Measurements from ENCODE around the gene LPCAT1. TPM values are rescaled to one million over a fixed set of nuclear protein-coding genes. Genes with fewer than 3 reads are reported as not detected.
"Not testable (repeated sequence)": the region's sequence is repeated elsewhere in the genome, so short reads cannot be mapped to it uniquely, and the experiment has no call there.

Gene LPCAT1
- polyA plus RNA-seq, 4 donors: 4.5 to 22.3 (median 7.5) TPM

DNA sequence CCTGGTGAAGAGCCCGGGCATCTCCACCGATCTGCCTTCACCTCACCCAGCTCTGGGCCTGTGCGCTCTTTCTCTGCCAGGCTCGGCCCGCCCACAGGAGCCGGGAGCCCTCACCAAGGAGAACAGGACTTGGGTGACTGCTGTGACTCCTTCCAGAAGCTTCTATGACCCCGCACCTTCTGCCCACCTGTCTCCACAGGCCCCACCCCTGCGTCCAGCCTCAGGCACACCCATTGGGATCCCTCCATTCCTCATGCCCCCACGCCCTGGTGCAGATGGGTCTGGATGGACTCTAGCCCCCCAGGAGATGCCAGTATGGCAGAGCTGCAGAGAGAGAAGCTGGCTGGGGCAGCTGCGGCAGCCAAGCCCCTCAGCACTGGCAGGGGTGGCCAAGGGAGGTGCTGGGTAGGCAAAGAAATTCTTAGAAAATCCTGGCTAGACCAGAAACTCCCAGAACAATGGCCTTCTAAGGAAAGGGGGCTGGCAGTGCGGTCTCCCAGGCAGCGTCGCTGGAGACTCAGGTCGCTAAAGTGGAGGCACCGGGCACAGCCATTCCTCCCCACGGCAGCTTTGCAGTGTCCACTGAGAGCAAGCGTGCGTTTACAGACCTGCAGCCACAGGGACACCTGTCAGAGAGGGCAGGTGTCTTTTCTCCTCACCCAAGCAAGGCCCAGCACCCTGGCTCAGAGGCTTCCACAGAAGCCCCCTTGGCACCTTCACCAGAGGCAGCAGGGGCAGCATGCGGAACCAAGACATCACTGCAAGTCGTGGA is 17.3 kb downstream of the LPCAT1 start:
- no peak overlapping the region for H3K4me3 ChIP-seq (ENCODE audit: low read depth in 1 of 3, low read length in 3 of 3)
- no peak overlapping the region for H3K27ac ChIP-seq (ENCODE audit: low read depth in 1 of 3, low read length in 2 of 3)
- no peaks in the 10 kb centered on the region for H3K4me1 ChIP-seq (ENCODE audit: control insufficient read depth in 3 of 3, insufficient read depth in 2 of 3, low read depth in 1 of 3, low read length in 2 of 3)
- no peaks in the 10 kb centered on the region for H3K27me3 ChIP-seq (ENCODE audit: control insufficient read depth in 3 of 3, insufficient read depth in 3 of 3, low read length in 3 of 3)
- no peaks in the 10 kb centered on the region for H3K9me3 ChIP-seq (ENCODE audit: control insufficient read depth in 2 of 2, insufficient read depth in 1 of 2, low read depth in 1 of 2, low read length in 1 of 2)
- no peak for DNase-seq
- FAIRE-seq: no peak
- WGBS, 3 donors: 84 to 87% (median 85%) methylated on average over 19 to 20 of the region's 20 CpGs
- H3K36me3 ChIP-seq (ENCODE audit: control insufficient read depth in 3 of 3, insufficient read depth in 2 of 3, low read depth in 1 of 3, low read length in 3 of 3): peaks cover 0 to 18% (median 2%) of the 10 kb centered on the region in 3 donors

DNA sequence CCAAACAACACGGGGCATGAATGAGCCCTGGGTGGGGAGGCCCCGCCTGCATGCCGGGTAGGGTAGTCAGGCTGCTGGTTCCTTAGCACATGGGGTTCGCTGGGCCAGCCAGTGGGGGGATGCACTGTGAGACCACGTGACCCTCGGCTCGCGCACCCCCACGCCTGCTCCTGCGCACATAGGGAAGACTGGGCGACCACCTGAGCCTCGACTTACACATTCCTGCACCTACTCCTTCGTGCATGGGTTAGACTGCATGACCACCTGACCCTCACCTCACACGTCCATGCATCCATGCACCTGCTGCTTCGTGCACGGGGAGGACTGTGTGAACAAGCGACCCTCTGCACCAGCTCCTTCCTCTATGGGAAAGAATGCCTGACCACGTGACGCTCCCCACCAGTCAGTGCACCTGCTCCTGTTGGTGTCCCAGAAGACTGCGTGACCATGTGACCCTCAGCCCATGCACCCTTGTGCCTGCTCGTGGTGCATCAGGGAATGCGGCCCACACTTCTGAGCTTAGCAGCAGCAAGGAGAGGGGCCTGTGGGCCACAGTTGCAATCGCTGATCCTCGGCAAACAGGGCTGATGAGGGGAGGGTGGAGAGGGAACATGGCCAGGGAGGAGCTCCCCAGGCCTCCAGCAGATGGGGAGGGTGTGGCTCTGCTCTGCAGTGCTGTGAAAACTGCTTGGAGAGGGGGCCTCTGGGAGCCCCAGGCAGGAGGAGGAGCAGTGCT is 18.1 kb downstream of the LPCAT1 start:
- no peak overlapping the region for H3K27ac ChIP-seq (ENCODE audit: low read depth in 1 of 3, low read length in 2 of 3)
- no peaks in the 10 kb centered on the region for H3K4me1 ChIP-seq (ENCODE audit: control insufficient read depth in 3 of 3, insufficient read depth in 2 of 3, low read depth in 1 of 3, low read length in 2 of 3)
- no peak overlapping the region for H3K4me3 ChIP-seq (ENCODE audit: low read depth in 1 of 3, low read length in 3 of 3)
- peaks cover 0 to 18% (median 2%) of the 10 kb centered on the region in 3 donors for H3K36me3 ChIP-seq (ENCODE audit: control insufficient read depth in 3 of 3, insufficient read depth in 2 of 3, low read depth in 1 of 3, low read length in 3 of 3)
- FAIRE-seq (no peak), DNase-seq (peak in 1 of 2 donors; percentile 24)
- 84 to 85% (median 85%) methylated on average over 24 of the region's 24 CpGs for WGBS, 3 donors
- no peaks in the 10 kb centered on the region for H3K9me3 ChIP-seq (ENCODE audit: control insufficient read depth in 2 of 2, insufficient read depth in 1 of 2, low read depth in 1 of 2, low read length in 1 of 2)
- no peaks in the 10 kb centered on the region for H3K27me3 ChIP-seq (ENCODE audit: control insufficient read depth in 3 of 3, insufficient read depth in 3 of 3, low read length in 3 of 3)

DNA sequence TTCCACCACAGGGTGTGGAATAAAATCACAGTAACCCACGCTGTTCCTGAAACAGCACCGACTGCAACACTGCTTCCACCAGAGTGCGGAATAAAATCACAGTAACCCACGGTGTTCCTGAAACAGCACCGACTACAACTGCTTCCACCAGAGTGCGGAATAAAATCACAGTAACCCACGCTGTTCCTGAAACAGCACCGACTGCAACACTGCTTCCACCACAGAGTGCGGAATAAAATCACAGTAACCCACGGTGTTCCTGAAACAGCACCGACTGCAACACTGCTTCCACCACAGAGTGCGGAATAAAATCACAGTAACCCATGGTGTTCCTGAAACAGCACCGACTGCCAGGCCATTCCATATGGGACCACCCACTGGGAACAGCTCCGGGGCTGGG is 18.7 kb downstream of the LPCAT1 start:
- WGBS, 3 donors: 77 to 85% (median 82%) methylated on average over 14 of the region's 14 CpGs
- H3K4me3 ChIP-seq (ENCODE audit: low read depth in 1 of 3, low read length in 3 of 3); DNase-seq; H3K27ac ChIP-seq (ENCODE audit: low read depth in 1 of 3, low read length in 2 of 3); H3K4me1 ChIP-seq (ENCODE audit: control insufficient read depth in 3 of 3, insufficient read depth in 2 of 3, low read depth in 1 of 3, low read length in 2 of 3); H3K9me3 ChIP-seq (ENCODE audit: control insufficient read depth in 2 of 2, insufficient read depth in 1 of 2, low read depth in 1 of 2, low read length in 1 of 2); FAIRE-seq; H3K27me3 ChIP-seq (ENCODE audit: control insufficient read depth in 3 of 3, insufficient read depth in 3 of 3, low read length in 3 of 3): not testable (repeated sequence)
- H3K36me3 ChIP-seq (ENCODE audit: control insufficient read depth in 3 of 3, insufficient read depth in 2 of 3, low read depth in 1 of 3, low read length in 3 of 3): peaks cover 0 to 13% (median 2%) of the 10 kb centered on the region in 3 donors

DNA sequence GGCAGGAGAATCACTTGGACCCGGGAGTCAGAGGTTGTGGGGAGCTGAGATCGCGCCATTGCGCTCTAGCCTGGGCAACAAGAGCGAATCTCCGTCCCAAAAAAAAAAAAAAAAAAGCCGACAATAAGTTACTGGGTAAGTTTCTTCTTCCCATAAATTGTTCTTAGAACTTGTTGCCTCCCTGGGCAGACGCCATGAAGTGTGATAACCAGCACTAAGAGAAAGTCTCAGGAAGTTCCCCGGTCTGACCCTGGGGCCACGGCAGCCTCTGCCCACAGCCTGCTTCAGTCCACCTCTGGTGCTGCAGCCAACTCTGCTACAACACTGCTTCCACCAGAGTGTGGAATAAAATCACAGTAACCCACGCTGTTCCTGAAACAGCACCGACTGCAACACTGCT is 19.1 kb downstream of the LPCAT1 start:
- H3K27me3 ChIP-seq (ENCODE audit: control insufficient read depth in 3 of 3, insufficient read depth in 3 of 3, low read length in 3 of 3): no peaks in the 10 kb centered on the region
- peaks cover 0 to 2% (median 0%) of the 10 kb centered on the region in 3 donors for H3K4me1 ChIP-seq (ENCODE audit: control insufficient read depth in 3 of 3, insufficient read depth in 2 of 3, low read depth in 1 of 3, low read length in 2 of 3)
- H3K4me3 ChIP-seq (ENCODE audit: low read depth in 1 of 3, low read length in 3 of 3): no peak overlapping the region
- H3K36me3 ChIP-seq (ENCODE audit: control insufficient read depth in 3 of 3, insufficient read depth in 2 of 3, low read depth in 1 of 3, low read length in 3 of 3): peaks cover 0 to 14% (median under 1%) of the 10 kb centered on the region in 3 donors
- FAIRE-seq: no peak
- DNase-seq: no peak
- no peak overlapping the region for H3K27ac ChIP-seq (ENCODE audit: low read depth in 1 of 3, low read length in 2 of 3)
- H3K9me3 ChIP-seq (ENCODE audit: control insufficient read depth in 2 of 2, insufficient read depth in 1 of 2, low read depth in 1 of 2, low read length in 1 of 2): no peaks in the 10 kb centered on the region
- 71 to 80% (median 80%) methylated on average over 11 to 12 of the region's 12 CpGs for WGBS, 3 donors

DNA sequence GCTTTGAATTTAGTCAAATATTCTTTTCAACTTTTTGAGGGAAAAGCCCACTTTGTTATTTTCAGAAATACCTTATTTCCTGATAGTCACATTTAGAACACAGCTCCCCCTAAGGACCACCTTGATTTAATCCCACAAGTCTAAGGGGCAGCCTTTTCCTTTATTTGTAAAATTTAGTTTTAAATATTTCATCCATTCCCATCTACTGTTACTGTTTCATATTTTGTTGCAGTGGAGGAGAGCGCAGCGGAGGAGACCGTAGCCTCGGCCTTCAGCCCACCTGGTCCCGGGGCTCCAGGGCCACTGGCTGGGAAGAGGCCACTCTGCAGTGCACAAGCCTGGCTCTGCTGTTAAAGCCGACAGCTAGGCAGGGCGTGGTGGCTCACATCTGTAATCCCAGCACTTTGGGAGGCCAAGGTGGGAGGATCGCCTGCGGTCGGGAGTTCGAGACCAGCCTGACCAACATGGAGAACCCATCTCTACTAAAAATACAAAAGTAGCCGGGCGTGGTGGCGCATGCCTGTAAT is 19.6 kb downstream of the LPCAT1 start:
- no peak for FAIRE-seq
- WGBS, 3 donors: 91 to 97% (median 94%) methylated on average over 14 of the region's 14 CpGs
- H3K4me3 ChIP-seq (ENCODE audit: low read depth in 1 of 3, low read length in 3 of 3): no peak overlapping the region

DNA sequence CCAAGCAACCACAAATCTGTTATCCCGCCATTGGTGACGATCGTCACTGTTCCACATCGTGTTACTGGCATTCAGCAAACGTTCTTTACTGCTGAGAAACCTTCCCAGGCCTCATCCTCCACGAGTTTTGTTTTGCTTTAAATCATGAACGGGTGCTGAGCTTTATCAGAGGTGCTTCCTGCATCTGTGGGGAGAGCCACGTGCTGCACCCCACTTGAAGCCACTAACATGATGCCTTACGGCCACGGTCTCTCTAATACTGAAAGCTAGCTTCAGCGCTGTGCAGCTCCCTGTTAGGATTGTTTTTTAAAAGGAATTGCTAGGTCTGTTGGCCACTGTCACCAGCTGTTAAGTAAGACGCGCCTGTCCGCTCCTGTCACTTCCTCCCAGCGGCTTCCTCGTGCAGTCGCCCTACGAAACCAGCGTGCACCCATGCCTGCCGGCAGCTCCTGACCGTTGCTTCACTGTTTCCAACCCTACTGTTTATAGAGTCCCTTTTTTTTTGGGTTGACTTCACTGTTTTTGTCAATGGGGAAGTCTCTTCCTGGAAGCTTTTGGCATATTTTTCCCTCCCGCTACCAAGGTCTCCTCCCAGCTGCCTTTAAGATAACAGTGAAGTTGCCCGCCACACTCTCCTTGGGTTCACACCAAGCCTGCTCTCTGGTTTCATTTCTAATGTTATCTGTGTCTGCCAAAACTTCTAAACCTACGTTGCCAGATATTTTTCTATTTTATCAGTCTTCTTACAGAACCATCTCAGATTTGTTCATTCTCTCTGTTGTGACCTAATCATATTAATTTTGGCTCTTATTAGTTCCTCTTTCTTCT is 20.3 kb downstream of the LPCAT1 start:
- DNase-seq (no peak), FAIRE-seq (no peak)
- H3K27ac ChIP-seq (ENCODE audit: low read depth in 1 of 3, low read length in 2 of 3): peak overlapping the region in 1 of 3 donors; percentile 22
- peaks cover 0 to 2% (median 0%) of the 10 kb centered on the region in 3 donors for H3K4me1 ChIP-seq (ENCODE audit: control insufficient read depth in 3 of 3, insufficient read depth in 2 of 3, low read depth in 1 of 3, low read length in 2 of 3)
- H3K9me3 ChIP-seq (ENCODE audit: control insufficient read depth in 2 of 2, insufficient read depth in 1 of 2, low read depth in 1 of 2, low read length in 1 of 2): no peaks in the 10 kb centered on the region
- H3K36me3 ChIP-seq (ENCODE audit: control insufficient read depth in 3 of 3, insufficient read depth in 2 of 3, low read depth in 1 of 3, low read length in 3 of 3): peaks cover 0 to 16% (median 0%) of the 10 kb centered on the region in 3 donors
- H3K27me3 ChIP-seq (ENCODE audit: control insufficient read depth in 3 of 3, insufficient read depth in 3 of 3, low read length in 3 of 3): no peaks in the 10 kb centered on the region
- 58 to 81% (median 74%) methylated on average over 24 of the region's 24 CpGs for WGBS, 3 donors
- H3K4me3 ChIP-seq (ENCODE audit: low read depth in 1 of 3, low read length in 3 of 3): no peak overlapping the region

More for the DNA sequence above, 19.6 kb downstream of the LPCAT1 start:
- H3K4me1 ChIP-seq (ENCODE audit: control insufficient read depth in 3 of 3, insufficient read depth in 2 of 3, low read depth in 1 of 3, low read length in 2 of 3): peaks cover 0 to 2% (median 0%) of the 10 kb centered on the region in 3 donors
- H3K27ac ChIP-seq (ENCODE audit: low read depth in 1 of 3, low read length in 2 of 3): peak overlapping the region in 1 of 3 donors; percentile 45
- peaks cover 0 to 14% (median 0%) of the 10 kb centered on the region in 3 donors for H3K36me3 ChIP-seq (ENCODE audit: control insufficient read depth in 3 of 3, insufficient read depth in 2 of 3, low read depth in 1 of 3, low read length in 3 of 3)
- no peak for DNase-seq
- H3K27me3 ChIP-seq (ENCODE audit: control insufficient read depth in 3 of 3, insufficient read depth in 3 of 3, low read length in 3 of 3): no peaks in the 10 kb centered on the region
- H3K9me3 ChIP-seq (ENCODE audit: control insufficient read depth in 2 of 2, insufficient read depth in 1 of 2, low read depth in 1 of 2, low read length in 1 of 2): no peaks in the 10 kb centered on the region

DNA sequence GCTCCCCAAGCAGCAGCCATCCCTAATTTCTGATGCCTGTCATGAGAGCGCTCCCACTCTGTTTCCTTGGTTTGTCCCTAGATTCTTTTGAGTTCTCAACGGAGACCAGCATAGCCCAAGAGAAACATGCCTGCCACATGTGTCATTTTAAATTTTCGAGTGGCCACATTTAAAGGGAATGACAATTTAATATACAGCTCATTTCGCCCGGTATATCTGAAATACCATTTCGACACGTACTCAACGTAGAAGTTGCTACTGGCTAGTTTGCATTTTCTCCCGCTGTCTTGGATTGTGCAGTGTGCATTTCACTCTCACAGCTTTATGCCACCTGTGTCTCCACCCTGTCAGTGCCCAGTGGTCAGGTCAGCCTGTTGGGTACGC is 21.0 kb downstream of the LPCAT1 start:
- no peak overlapping the region for H3K27ac ChIP-seq (ENCODE audit: low read depth in 1 of 3, low read length in 2 of 3)
- no peaks in the 10 kb centered on the region for H3K9me3 ChIP-seq (ENCODE audit: control insufficient read depth in 2 of 2, insufficient read depth in 1 of 2, low read depth in 1 of 2, low read length in 1 of 2)
- H3K4me3 ChIP-seq (ENCODE audit: low read depth in 1 of 3, low read length in 3 of 3): no peak overlapping the region
- H3K27me3 ChIP-seq (ENCODE audit: control insufficient read depth in 3 of 3, insufficient read depth in 3 of 3, low read length in 3 of 3): no peaks in the 10 kb centered on the region
- DNase-seq: no peak
- WGBS, 3 donors: 93 to 95% (median 93%) methylated on average over 10 of the region's 10 CpGs
- no peak for FAIRE-seq
- H3K4me1 ChIP-seq (ENCODE audit: control insufficient read depth in 3 of 3, insufficient read depth in 2 of 3, low read depth in 1 of 3, low read length in 2 of 3): peaks cover 0 to 2% (median 0%) of the 10 kb centered on the region in 3 donors
- H3K36me3 ChIP-seq (ENCODE audit: control insufficient read depth in 3 of 3, insufficient read depth in 2 of 3, low read depth in 1 of 3, low read length in 3 of 3): peaks cover 0 to 10% (median 0%) of the 10 kb centered on the region in 3 donors

Measured in small intestine (tissue), 7 donors.